AG04449 (cell line): ENCODE measurements around the gene EPS8.

ENCODE experiments used
- CTCF ChIA-PET: fragments of 350-600 bp; formaldehyde crosslinking; extraction: SDS; loops from one replicate; lab custom pipeline; 2021; ENCODE audit warnings: antibody characterized with exemption; lab: Yijun Ruan, JAX
- POLR2A ChIA-PET: fragments of 400-600, 350-600 bp; formaldehyde crosslinking; extraction: SDS; loops from one replicate; lab custom pipeline; 2020; ENCODE audit warnings: antibody characterized with exemption, inconsistent platforms; lab: Yijun Ruan, JAX
- DNase-seq: peaks from one replicate; pipeline ENCODE4 v3.0.0-alpha.2; 2010; ENCODE audit warnings: low read depth, low spot score
- H3K4me3 ChIP-seq: 2 replicates; pipeline ENCODE4 v1.5.1; 2011; ENCODE audit warnings: low read depth, mild to moderate bottlenecking, control low read depth, low read length
- CTCF ChIP-seq: IDR thresholded peaks from one replicate; pipeline ENCODE4 v1.5.1; 2011; ENCODE audit warnings: mild to moderate bottlenecking, moderate library complexity, low read length, control low read depth, inconsistent platforms; ENCODE audit not compliant: insufficient read depth; ENCODE audit errors: missing control alignments

The EPS8 gene

GRCh38 chr12:15829949-15830348 lies 40.8 kb upstream of the EPS8 start:
- DNase-seq = no peak
- H3K4me3 ChIP-seq = no peak overlapping the region
- CTCF ChIA-PET = interaction anchor here (1.2 to 1.3 kb wide), 2 partner anchors 239 to 245 kb away, joined by 3 to 5 read pairs; no protein-coding TSS in a partner anchor
- TF ChIP-seq CTCF = no peak
- POLR2A ChIA-PET = no interaction called here

- ChIA-PET POLR2A (interaction anchor here (0.6 kb wide), 1 partner anchor 12 kb away, joined by 3 read pairs; no protein-coding TSS in a partner anchor), CTCF (interaction anchor here (1.0 to 1.3 kb wide), 3 partner anchors 239 to 297 kb away, joined by 3 to 5 read pairs (median 3); no protein-coding TSS in a partner anchor)
- no peak overlapping the region for H3K4me3 ChIP-seq
- DNase-seq = no peak
- no peak for TF ChIP-seq CTCF
These were observed 40.1 kb upstream of the EPS8 start for GRCh38 chr12:15829255-15829654.

DNA sequence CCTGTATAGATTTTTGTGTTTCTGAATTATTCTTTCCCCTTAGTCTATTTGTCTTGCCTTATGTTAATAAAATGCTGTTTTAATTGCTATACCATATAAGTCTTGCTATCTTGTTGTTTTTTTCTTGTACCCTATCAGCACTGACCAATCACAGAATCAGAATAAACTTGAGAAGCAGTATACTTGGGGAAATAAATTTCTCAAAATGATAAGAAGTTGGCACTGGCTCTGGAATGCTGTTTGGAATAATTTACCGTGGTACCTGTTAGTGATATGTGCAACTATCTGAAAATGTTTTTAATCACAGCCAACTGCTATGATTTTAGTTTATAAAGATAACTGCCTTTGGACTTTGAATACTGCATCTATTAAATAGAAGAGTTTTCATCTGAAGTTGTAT lies 37.9 kb upstream of the EPS8 start:
- no peak for TF ChIP-seq CTCF
- H3K4me3 ChIP-seq = no peak overlapping the region
- POLR2A ChIA-PET = no interaction called here
- CTCF ChIA-PET = interaction anchor here (1.0 to 1.1 kb wide), 2 partner anchors 18 to 37 kb away, joined by 3 read pairs; partner anchors contain the start of gene EPS8
- DNase-seq = no peak

GRCh38 chr12:15824516-15824915 lies 35.3 kb upstream of the EPS8 start:
- no peak for DNase-seq
- no peak overlapping the region for H3K4me3 ChIP-seq
- no peak for TF ChIP-seq CTCF
- CTCF ChIA-PET = no interaction called here
- POLR2A ChIA-PET = no interaction called here

DNA sequence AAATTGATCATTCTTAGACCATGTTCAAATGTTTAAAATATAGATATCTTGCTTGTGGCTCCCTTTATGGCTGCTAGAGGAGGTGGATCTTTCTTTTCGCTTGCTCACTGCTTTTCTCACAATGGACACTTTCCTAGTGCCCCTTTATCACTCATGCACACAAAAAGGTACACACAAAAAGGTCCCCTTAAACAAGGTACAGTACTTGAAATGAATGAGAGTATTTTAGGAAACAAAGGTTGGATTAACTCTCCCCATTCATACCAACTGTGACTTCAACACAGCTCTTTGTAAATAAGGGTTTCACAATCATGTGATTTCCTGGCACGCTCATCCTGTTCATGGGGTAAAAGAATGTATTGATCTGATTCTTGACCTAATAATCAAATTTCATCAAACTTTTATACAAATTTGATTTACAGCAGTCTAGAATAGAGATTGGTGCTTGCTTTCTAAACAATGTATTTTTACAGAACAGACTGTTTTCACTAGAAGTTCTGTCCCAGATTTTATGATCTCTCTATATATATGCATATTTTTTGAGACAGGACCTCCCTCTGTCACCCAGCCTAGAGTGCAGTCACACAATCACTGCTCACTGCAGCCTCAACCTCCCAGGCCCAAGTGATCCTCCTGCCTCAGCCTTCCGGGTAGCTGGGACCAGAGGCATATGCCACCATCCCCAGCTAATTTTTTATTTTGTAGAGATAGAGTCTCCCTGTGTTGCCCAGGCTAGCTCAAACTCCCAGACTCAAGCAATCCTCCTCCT lies 34.4 kb upstream of the EPS8 start:
- DNase-seq = no peak
- TF ChIP-seq CTCF = no peak
- no peak overlapping the region for H3K4me3 ChIP-seq
- ChIA-PET CTCF (interaction anchor here (1.0 to 1.3 kb wide), 3 partner anchors 8 to 236 kb away, joined by 3 read pairs; no protein-coding TSS in a partner anchor), POLR2A (no interaction called here)

DNA sequence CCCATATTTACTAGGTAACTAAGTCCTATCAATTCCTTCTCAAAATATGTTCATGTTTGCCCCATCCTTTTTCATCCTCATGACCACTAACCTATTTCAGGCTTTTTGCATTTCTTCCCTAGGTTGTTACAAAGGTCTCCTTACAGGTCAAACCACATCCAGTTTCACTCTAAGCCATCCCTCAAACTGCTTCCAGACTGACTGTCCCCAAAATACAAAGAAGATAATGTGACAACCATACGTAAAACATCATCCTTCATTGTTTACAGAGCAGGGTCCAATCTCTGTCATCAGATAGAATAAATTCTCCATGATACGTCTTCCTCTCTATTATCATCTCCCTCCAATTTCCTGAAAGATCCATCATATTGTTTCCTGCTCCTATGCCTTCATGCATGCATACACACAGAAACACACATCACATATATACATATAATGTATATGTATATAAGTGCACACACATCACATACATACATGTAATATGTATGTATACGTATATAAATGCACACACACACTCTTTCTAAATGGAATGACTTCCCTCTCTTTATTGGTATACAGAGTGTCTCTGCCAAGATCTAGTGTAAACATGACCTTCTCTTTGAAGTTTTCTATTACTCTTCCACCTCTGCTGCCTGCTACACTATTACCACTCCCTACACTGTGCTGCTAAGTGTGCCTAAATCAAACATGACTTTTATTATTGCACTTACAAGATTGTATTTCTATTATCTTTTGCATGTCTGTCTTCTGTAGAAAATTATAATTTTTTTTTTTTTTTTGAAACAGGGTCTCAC lies 30.7 kb upstream of the EPS8 start:
- CTCF ChIA-PET = no interaction called here
- TF ChIP-seq CTCF = no peak
- DNase-seq = no peak
- no peak overlapping the region for H3K4me3 ChIP-seq
- POLR2A ChIA-PET = no interaction called here
